ENCODE data around the gene NFKB1. TPM values are rescaled to one million over a fixed set of nuclear protein-coding genes. Genes with fewer than 3 reads are reported as not detected.

The NFKB1 gene
- total RNA-seq, 1 donor from 2014 or later = 38.5 TPM

DNA sequence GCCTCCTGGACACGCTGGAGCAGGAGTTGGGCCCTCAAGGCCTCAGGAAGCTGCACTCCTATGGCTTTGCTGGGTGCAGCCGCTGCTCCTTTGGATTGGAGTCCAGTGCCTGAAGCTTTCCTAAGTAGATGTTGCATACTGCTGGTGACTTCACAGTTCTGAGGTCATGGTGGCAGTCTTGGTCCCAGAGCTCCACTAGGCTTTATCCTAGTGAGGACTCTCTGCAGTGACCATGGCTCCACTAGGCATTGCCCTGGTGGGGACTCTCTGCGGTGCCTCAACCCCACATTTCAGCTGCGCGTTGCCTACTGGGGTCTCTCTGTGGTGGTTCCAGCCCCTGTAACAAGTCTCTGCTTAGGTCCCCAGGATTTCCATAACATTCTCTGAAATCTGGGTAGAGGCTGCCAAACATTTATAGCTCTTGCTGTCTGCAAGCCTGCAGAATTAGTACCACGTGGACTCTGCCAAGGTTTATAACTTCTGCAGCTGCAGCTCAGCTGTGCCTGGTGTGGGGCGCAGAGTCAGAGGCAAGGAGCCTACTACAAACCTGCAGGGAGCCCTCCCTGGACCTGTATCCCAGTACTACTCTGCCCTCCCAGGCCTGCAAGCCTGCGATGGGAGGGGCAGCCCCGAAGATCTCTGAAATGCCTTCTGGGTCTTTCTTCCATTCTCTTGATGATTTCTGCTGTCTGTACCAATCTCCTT lies 46.0 kb upstream of the NFKB1 start:
- intact Hi-C loops (cut with DNase I) = loop anchor here (10.0 kb wide), 1 partner anchor 550 kb away; no protein-coding TSS in a partner anchor
- H3K4me3 ChIP-seq = no peak overlapping the region
- TF ChIP-seq POLR2AphosphoS5 (IDR thresholded peaks at IDR 0.05; ENCODE audit: insufficient read depth in 1 of 2, low read depth in 1 of 2) (no peak), POLR2A (IDR thresholded peaks at IDR 0.05) (no peak)
- TF ChIP-seq, protein P1, sequence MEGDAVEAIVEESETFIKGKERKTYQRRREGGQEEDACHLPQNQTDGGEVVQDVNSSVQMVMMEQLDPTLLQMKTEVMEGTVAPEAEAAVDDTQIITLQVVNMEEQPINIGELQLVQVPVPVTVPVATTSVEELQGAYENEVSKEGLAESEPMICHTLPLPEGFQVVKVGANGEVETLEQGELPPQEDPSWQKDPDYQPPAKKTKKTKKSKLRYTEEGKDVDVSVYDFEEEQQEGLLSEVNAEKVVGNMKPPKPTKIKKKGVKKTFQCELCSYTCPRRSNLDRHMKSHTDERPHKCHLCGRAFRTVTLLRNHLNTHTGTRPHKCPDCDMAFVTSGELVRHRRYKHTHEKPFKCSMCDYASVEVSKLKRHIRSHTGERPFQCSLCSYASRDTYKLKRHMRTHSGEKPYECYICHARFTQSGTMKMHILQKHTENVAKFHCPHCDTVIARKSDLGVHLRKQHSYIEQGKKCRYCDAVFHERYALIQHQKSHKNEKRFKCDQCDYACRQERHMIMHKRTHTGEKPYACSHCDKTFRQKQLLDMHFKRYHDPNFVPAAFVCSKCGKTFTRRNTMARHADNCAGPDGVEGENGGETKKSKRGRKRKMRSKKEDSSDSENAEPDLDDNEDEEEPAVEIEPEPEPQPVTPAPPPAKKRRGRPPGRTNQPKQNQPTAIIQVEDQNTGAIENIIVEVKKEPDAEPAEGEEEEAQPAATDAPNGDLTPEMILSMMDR (IDR thresholded peaks at IDR 0.05) = no peak

DNA sequence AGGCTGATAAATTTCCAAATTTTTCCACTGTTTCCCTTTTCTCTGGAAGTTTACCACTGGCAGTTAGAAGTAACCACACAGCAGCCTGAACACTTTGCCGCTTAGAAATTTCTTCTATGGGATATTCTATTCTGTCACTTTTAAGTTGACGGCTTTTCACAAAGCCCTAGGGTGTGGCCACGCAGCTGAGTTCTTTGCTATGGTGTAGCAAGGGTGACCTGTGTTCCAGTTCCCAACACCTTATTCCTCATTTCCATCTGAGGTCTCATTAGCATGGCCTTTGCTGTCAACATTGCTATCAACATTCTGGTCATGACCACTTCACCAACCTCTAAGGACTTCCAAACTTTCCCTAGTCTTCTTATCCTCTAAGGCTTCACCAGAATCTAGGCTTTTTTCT lies 45.4 kb upstream of the NFKB1 start:
- no peak overlapping the region for H3K27ac ChIP-seq
- no peak overlapping the region for H3K4me3 ChIP-seq
- H3K36me3 ChIP-seq = no peaks in the 10 kb centered on the region
- no peak for TF ChIP-seq POLR2A (IDR thresholded peaks at IDR 0.05)
- TF ChIP-seq, protein P1 (IDR thresholded peaks at IDR 0.05) = no peak
- no peak for TF ChIP-seq POLR2AphosphoS5 (IDR thresholded peaks at IDR 0.05; ENCODE audit: insufficient read depth in 1 of 2, low read depth in 1 of 2)
- DNase-seq (ENCODE audit: extremely low spot score in 2 of 2) = no peak
- no peaks in the 10 kb centered on the region for H3K4me1 ChIP-seq
- no peaks in the 10 kb centered on the region for H3K9me3 ChIP-seq
- intact Hi-C loops (cut with DNase I) = loop anchor here (10.0 kb wide), 1 partner anchor 549 kb away; no protein-coding TSS in a partner anchor
- no peaks in the 10 kb centered on the region for H3K27me3 ChIP-seq

More for the DNA sequence above, 46.0 kb upstream of the NFKB1 start:
- H3K36me3 ChIP-seq = no peaks in the 10 kb centered on the region
- H3K4me1 ChIP-seq = no peaks in the 10 kb centered on the region
- H3K9me3 ChIP-seq = no peaks in the 10 kb centered on the region
- no peaks in the 10 kb centered on the region for H3K27me3 ChIP-seq
- no peak overlapping the region for H3K27ac ChIP-seq
- no peak for DNase-seq (ENCODE audit: extremely low spot score in 2 of 2)

DNA sequence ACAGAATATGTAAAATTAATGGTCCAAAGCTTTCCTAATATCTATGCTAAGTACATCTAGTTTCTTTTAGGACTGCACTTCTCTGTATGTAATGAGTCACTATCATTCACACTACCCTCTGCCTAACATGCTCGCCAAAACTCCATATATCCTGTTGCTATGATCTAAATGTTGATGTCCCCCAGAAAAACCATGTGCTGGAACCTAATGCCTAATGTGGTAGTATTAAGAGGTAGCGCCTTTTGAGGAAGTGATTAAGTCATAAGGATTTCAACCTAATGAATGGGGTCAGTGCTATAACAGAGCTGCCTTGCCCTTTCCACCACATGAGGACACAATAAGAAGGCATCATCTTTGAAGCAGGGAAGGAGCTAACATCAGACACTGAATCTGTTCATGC lies 34.9 kb upstream of the NFKB1 start:
- no peak for TF ChIP-seq POLR2A (IDR thresholded peaks at IDR 0.05)
- no peak for TF ChIP-seq POLR2AphosphoS5 (IDR thresholded peaks at IDR 0.05; ENCODE audit: insufficient read depth in 1 of 2, low read depth in 1 of 2)
- TF ChIP-seq, protein P1 (IDR thresholded peaks at IDR 0.05) = no peak
- Histone ChIP-seq H3K9me3 (no peaks in the 10 kb centered on the region), H3K4me1 (no peaks in the 10 kb centered on the region), H3K4me3 (no peak overlapping the region), H3K27me3 (no peaks in the 10 kb centered on the region), H3K27ac (no peak overlapping the region), H3K36me3 (no peaks in the 10 kb centered on the region)
- DNase-seq (ENCODE audit: extremely low spot score in 2 of 2) = no peak
- intact Hi-C loops (cut with DNase I) = no loop called here

DNA sequence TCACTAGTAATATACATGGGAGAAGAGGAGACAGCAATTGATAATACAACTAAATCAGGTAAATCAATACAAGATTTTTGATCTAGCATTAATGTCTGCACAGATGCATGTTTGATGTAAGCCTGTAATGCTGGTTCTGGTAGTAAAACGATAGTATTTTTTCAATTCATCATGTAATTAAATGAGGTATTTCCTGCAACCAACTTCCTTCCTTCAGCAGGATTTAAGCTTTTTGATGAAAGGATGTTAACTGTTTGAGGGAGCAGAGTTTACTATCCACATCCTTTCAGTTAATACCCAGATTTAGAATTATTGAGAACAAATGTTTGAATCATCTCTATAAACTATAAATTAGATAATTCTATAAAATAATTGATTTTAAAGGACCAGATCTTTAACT lies 31.4 kb upstream of the NFKB1 start:
- intact Hi-C loops (cut with DNase I) = no loop called here
- Histone ChIP-seq H3K4me3 (no peak overlapping the region), H3K27me3 (no peaks in the 10 kb centered on the region), H3K36me3 (no peaks in the 10 kb centered on the region), H3K9me3 (no peaks in the 10 kb centered on the region), H3K4me1 (no peaks in the 10 kb centered on the region), H3K27ac (no peak overlapping the region)
- TF ChIP-seq POLR2A (IDR thresholded peaks at IDR 0.05) (no peak), POLR2AphosphoS5 (IDR thresholded peaks at IDR 0.05; ENCODE audit: insufficient read depth in 1 of 2, low read depth in 1 of 2) (no peak)
- TF ChIP-seq, protein P1 (IDR thresholded peaks at IDR 0.05) = no peak
- no peak for DNase-seq (ENCODE audit: extremely low spot score in 2 of 2)

DNA sequence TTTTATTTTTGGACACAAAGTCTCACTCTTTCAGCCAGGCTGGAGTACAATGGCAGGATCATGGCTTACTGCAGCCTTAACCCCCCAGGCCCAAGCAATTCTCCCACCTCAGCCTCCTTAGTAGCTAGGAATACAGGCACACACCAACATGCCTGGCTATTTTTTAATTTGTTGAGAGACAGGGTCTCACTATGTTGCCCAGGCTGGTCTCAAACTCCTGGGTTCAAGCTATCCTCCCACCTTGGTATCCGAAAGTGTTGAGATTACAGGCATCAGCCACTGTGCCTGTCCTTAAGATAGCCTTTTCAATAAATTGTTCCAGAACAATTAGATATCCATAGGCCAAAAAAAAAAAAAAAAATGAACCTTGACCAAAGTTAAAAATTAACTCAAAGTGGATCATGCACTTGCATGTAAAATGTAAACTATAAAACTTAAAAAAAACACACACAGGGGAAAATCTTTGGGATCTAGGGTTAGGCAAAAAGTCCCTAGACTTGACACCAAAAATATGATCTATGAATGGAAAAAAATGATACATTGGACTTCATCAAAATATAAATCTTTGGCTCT lies 28.6 kb upstream of the NFKB1 start:
- no peak for TF ChIP-seq POLR2A (IDR thresholded peaks at IDR 0.05)
- TF ChIP-seq, protein P1 (IDR thresholded peaks at IDR 0.05) = no peak
- Histone ChIP-seq H3K27me3 (no peaks in the 10 kb centered on the region), H3K4me3 (no peak overlapping the region), H3K4me1 (no peaks in the 10 kb centered on the region), H3K9me3 (no peaks in the 10 kb centered on the region), H3K27ac (no peak overlapping the region), H3K36me3 (no peaks in the 10 kb centered on the region)
- intact Hi-C loops (cut with DNase I) = no loop called here
- no peak for DNase-seq (ENCODE audit: extremely low spot score in 2 of 2)
